DOHH2 (cell line): Measurements from ENCODE around the gene HES2.

Experiments
- H3F3A ChIP-seq: fragments of 200-600 bp; sonication (generic), shearing (Covaris generic); 2 replicates; pipeline ENCODE4 v1.6.0; 2016; ENCODE audit warnings: antibody characterized with exemption, mild to moderate bottlenecking; ENCODE audit not compliant: control insufficient read depth, insufficient read depth
- H3K27ac ChIP-seq: fragments of 200-600 bp; sonication (generic); 2 replicates; pipeline ENCODE4 v1.5.1; 2014; ENCODE audit warnings: low read depth, mild to moderate bottlenecking, low read length, moderate library complexity
- H3K27me3 ChIP-seq: fragments of 200-600 bp; sonication (generic); 2 replicates; pipeline ENCODE4 v1.6.1; 2014; ENCODE audit warnings: mild to moderate bottlenecking, low read length, mixed read lengths; ENCODE audit not compliant: control insufficient read depth
- H3K36me3 ChIP-seq: fragments of 200-600 bp; sonication (generic); 2 replicates; pipeline ENCODE4 v1.6.1; 2014; ENCODE audit warnings: mild to moderate bottlenecking, low read length, moderate library complexity, mixed read lengths; ENCODE audit not compliant: control insufficient read depth
- H3K4me1 ChIP-seq: fragments of 200-600 bp; sonication (generic); 2 replicates; pipeline ENCODE4 v1.6.1; 2014; ENCODE audit warnings: mild to moderate bottlenecking, low read length, mixed read lengths; ENCODE audit not compliant: control insufficient read depth
- H3K4me2 ChIP-seq: fragments of 200-600 bp; sonication (generic); 2 replicates; pipeline ENCODE4 v1.6.0; 2014; ENCODE audit warnings: mild to moderate bottlenecking, low read length, moderate library complexity
- H3K4me3 ChIP-seq: fragments of 200-600 bp; sonication (generic); 2 replicates; pipeline ENCODE4 v1.5.1; 2014; ENCODE audit warnings: mild to moderate bottlenecking, low read length, mixed read lengths
- H3K79me2 ChIP-seq: fragments of 200-600 bp; sonication (generic); 2 replicates; pipeline ENCODE4 v1.6.1; 2014; ENCODE audit warnings: mild to moderate bottlenecking, low read length, mixed read lengths; ENCODE audit not compliant: control insufficient read depth
- H3K9me2 ChIP-seq: fragments of 200-600 bp; sonication (generic); replicated peaks from 2 replicates; pipeline ENCODE4 v1.6.1; 2014; ENCODE audit warnings: mild to moderate bottlenecking, low read length, mixed read lengths; ENCODE audit not compliant: control insufficient read depth
- H3K9me3 ChIP-seq: fragments of 200-600 bp; sonication (generic); 2 replicates; pipeline ENCODE4 v1.6.1; 2014; ENCODE audit warnings: antibody characterized with exemption, low read length, mixed read lengths; ENCODE audit not compliant: control insufficient read depth, insufficient read depth
- H4K20me1 ChIP-seq: fragments of 200-600 bp; sonication (generic); 2 replicates; pipeline ENCODE4 v1.6.0; 2014; ENCODE audit warnings: low read depth, mild to moderate bottlenecking, antibody characterized with exemption, low read length, moderate library complexity; ENCODE audit not compliant: control insufficient read depth, insufficient read depth
- CTCF ChIP-seq: fragments of 200-600 bp; sonication (generic); IDR thresholded peaks from one replicate; pipeline ENCODE4 v1.5.1; 2014; ENCODE audit warnings: antibody characterized with exemption, mild to moderate bottlenecking, low read depth, low read length; ENCODE audit not compliant: poor library complexity, severe bottlenecking
- EZH2phosphoT487 ChIP-seq: fragments of 200-600 bp; sonication (generic); IDR thresholded peaks from 2 replicates; pipeline ENCODE4 v1.6.1; 2017; ENCODE audit warnings: borderline replicate concordance, mild to moderate bottlenecking, antibody characterized with exemption, low read length, moderate library complexity, mixed read lengths

The HES2 gene

GRCh38 chr1:6386371-6386949, 33.3 kb downstream of the HES2 start:
- H3F3A ChIP-seq, result no peaks in the 10 kb centered on the region
- H3K27me3 ChIP-seq, result no peaks in the 10 kb centered on the region
- H4K20me1 ChIP-seq, result no peaks in the 10 kb centered on the region
- peaks cover 2% of the 10 kb centered on the region for H3K4me1 ChIP-seq
- H3K36me3 ChIP-seq, result no peaks in the 10 kb centered on the region; the same call in 1 of the 2 replicates
- no peaks in the 10 kb centered on the region for H3K9me2 ChIP-seq
- no peak overlapping the region for H3K27ac ChIP-seq
- TF ChIP-seq EZH2phosphoT487, result no peak
- peaks cover 82% of the 10 kb centered on the region for H3K79me2 ChIP-seq
- H3K4me2 ChIP-seq, result no peak overlapping the region
- peaks cover 7% of the 10 kb centered on the region; the same call in 1 of the 2 replicates for H3K9me3 ChIP-seq
- no peak overlapping the region for H3K4me3 ChIP-seq

- H3K9me2 ChIP-seq, result no peaks in the 10 kb centered on the region
- peaks cover 82% of the 10 kb centered on the region for H3K79me2 ChIP-seq
- no peaks in the 10 kb centered on the region; the same call in 1 of the 2 replicates for H3K36me3 ChIP-seq
- H3K27ac ChIP-seq, result no peak overlapping the region
- H3K4me2 ChIP-seq, result no peak overlapping the region
- no peaks in the 10 kb centered on the region for H3K4me1 ChIP-seq
- no peak for TF ChIP-seq EZH2phosphoT487
- no peak for TF ChIP-seq CTCF
- H3F3A ChIP-seq, result no peaks in the 10 kb centered on the region
- H4K20me1 ChIP-seq, result no peaks in the 10 kb centered on the region
- peaks cover 7% of the 10 kb centered on the region; the same call in 1 of the 2 replicates for H3K9me3 ChIP-seq
- H3K4me3 ChIP-seq, result no peak overlapping the region
- no peaks in the 10 kb centered on the region for H3K27me3 ChIP-seq
Measured at GRCh38 chr1:6385488-6386191, 34.1 kb downstream of the HES2 start.

- Histone ChIP-seq H3K4me3 (no peak overlapping the region), H3K36me3 (no peaks in the 10 kb centered on the region; the same call in 1 of the 2 replicates), H3K9me2 (no peaks in the 10 kb centered on the region), H3K9me3 (peaks cover 7% of the 10 kb centered on the region; the same call in 1 of the 2 replicates), H3K27ac (no peak overlapping the region), H3K4me1 (no peaks in the 10 kb centered on the region), H3K4me2 (no peak overlapping the region), H3K79me2 (peaks cover 82% of the 10 kb centered on the region), H3K27me3 (no peaks in the 10 kb centered on the region), H3F3A (no peaks in the 10 kb centered on the region), H4K20me1 (no peaks in the 10 kb centered on the region)
- TF ChIP-seq CTCF (no peak), EZH2phosphoT487 (no peak)
Measured at GRCh38 chr1:6384962-6385361, 34.8 kb downstream of the HES2 start.

- no peak overlapping the region for H3K27ac ChIP-seq
- TF ChIP-seq CTCF (no peak), EZH2phosphoT487 (no peak)
Measured at GRCh38 chr1:6384135-6384534, 35.6 kb downstream of the HES2 start.

More at GRCh38 chr1:6384135-6384534, 35.6 kb downstream of the HES2 start:
- Histone ChIP-seq H3K4me2 (no peak overlapping the region), H3K4me1 (no peaks in the 10 kb centered on the region), H3K9me3 (peaks cover 7% of the 10 kb centered on the region; the same call in 1 of the 2 replicates), H3F3A (no peaks in the 10 kb centered on the region), H4K20me1 (no peaks in the 10 kb centered on the region), H3K27me3 (no peaks in the 10 kb centered on the region), H3K36me3 (no peaks in the 10 kb centered on the region; the same call in 1 of the 2 replicates), H3K4me3 (no peak overlapping the region), H3K79me2 (peaks cover 82% of the 10 kb centered on the region), H3K9me2 (no peaks in the 10 kb centered on the region)
